Measurements from ENCODE around the gene CRYGD.
"Not testable (repeated sequence)": the region's sequence is repeated elsewhere in the genome, so short reads cannot be mapped to it uniquely, and the experiment has no call there.

Gene CRYGD

GRCh38 chr2:208124013-208124715, at the start of gene CRYGD:
TSS of gene CRYGD (minus strand) at chr2:208124524. CDS start at chr2:208124473, 51 bp downstream.
- not testable (repeated sequence) for DNase-seq (ENCODE audit: insufficient read length, low spot score); FAIRE-seq

GRCh38 chr2:208172125-208172524, 47.8 kb upstream of the CRYGD start:
- DNase-seq (ENCODE audit: insufficient read length, low spot score): no peak
- no peak for FAIRE-seq

DNA sequence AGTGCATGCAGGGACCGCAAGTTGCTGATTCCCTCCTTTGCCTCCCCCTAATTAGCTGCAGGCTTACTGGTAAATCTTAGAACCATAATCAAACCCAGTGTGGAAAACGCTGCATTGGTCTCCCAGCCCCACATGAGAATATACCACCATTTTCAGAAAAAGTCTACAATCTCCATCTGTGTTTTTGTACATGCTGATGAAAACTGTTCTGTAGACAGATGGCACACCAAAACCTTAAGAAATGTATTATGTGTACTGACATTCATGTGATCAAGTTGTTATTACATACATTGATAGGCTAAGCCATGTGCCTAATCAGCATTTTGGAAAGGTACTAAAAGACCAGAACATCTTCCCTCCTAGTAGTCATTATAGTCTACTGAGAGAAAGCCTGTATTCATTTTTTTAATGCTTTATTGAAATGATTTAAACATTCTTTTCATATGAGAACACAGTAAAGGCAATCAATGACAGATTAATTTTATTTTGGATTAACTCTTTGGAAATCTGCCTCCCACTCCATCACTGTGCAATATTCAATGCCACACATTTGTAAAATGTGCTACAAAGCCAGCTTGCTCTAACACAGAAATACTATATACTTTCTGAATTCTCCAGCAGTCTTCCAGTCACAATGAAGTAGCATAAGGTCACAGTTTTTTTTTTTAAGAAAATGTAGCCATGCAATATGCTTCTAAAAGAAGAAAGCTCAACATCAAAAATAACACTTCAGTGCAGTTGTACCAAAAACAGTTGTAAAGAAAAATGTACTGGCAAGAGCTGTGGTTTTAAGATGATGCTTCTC, 40.8 kb upstream of the CRYGD start:
- FAIRE-seq: no peak
- DNase-seq (ENCODE audit: insufficient read length, low spot score): no peak

- FAIRE-seq (no peak), DNase-seq (ENCODE audit: insufficient read length, low spot score) (no peak)
Measured at GRCh38 chr2:208163489-208163888, 39.2 kb upstream of the CRYGD start, which contains the start of gene CRYGA. TSS of gene CRYGA (minus strand) at chr2:208163589. CDS start at chr2:208163556, 33 bp downstream.

DNA sequence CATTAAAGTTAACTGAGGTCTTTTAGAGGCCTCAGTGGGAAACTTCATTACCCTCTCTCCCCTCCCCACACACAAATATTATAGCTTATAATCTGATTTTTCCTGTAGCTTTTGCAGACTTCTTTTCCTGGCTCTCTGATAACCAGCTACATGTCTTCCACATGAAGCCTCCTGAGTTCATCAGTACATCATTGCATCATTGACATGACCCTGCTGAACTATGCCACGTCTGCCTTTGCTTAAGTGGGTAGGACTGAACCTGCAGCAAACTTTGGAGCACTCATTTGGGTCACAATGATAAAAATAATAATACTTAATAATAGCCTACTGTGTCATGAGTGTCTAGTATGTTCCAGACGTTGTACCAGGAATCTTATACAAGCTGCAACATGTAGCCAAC, 32.1 kb upstream of the CRYGD start:
- DNase-seq (ENCODE audit: insufficient read length, low spot score) (no peak), FAIRE-seq (peak; percentile 40)

- FAIRE-seq (no peak), DNase-seq (ENCODE audit: insufficient read length, low spot score) (no peak)
Measured at GRCh38 chr2:208153156-208153555, 28.8 kb upstream of the CRYGD start.

DNA sequence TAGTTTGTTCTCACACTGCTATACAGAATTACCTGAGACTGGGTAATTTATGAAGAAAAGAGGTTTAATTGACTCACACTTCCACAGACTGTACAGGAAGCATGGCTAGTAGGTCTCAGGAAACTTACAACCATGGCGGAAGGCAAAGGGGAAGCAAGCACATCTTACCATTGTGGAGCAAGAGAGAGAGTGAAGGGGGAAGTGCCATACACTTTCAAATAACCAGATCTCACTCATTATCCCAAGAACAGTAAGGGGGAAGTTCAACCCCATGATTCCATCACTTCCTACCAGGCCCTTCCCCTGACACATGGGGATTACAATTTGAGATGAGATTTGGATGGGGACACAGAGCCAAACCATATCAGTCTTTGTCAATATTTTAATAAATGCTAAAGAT, 26.6 kb upstream of the CRYGD start:
- FAIRE-seq: no peak
- no peak for DNase-seq (ENCODE audit: insufficient read length, low spot score)

- FAIRE-seq (no peak), DNase-seq (ENCODE audit: insufficient read length, low spot score) (no peak)
Measured at GRCh38 chr2:208150094-208150493, 25.8 kb upstream of the CRYGD start.

GRCh38 chr2:208148803-208149202, 24.5 kb upstream of the CRYGD start:
- DNase-seq (ENCODE audit: insufficient read length, low spot score): no peak
- no peak for FAIRE-seq

GRCh38 chr2:208147759-208148158, 23.4 kb upstream of the CRYGD start:
- FAIRE-seq: no peak
- DNase-seq (ENCODE audit: insufficient read length, low spot score): no peak

GRCh38 chr2:208147008-208147407, 22.7 kb upstream of the CRYGD start:
- DNase-seq (ENCODE audit: insufficient read length, low spot score) (no peak), FAIRE-seq (no peak)

- DNase-seq (ENCODE audit: insufficient read length, low spot score) (no peak), FAIRE-seq (no peak)
Measured at GRCh38 chr2:208146006-208146405, 21.7 kb upstream of the CRYGD start, which contains the start of gene CRYGB. TSS of gene CRYGB (minus strand) at chr2:208146158. CDS start at chr2:208146120, 38 bp downstream.

GRCh38 chr2:208142925-208143799, 18.8 kb upstream of the CRYGD start:
- FAIRE-seq (no peak), DNase-seq (ENCODE audit: insufficient read length, low spot score) (no peak)

GRCh38 chr2:208142240-208142924, 18.1 kb upstream of the CRYGD start:
- no peak for DNase-seq (ENCODE audit: insufficient read length, low spot score)
- no peak for FAIRE-seq

GRCh38 chr2:208139447-208139846, 15.1 kb upstream of the CRYGD start:
- no peak for FAIRE-seq
- DNase-seq (ENCODE audit: insufficient read length, low spot score): no peak

GRCh38 chr2:208138334-208138733, 14.0 kb upstream of the CRYGD start:
- FAIRE-seq; DNase-seq (ENCODE audit: insufficient read length, low spot score): not testable (repeated sequence)

GRCh38 chr2:208136716-208137094, 12.4 kb upstream of the CRYGD start:
- FAIRE-seq: no peak
- DNase-seq (ENCODE audit: insufficient read length, low spot score): no peak

DNA sequence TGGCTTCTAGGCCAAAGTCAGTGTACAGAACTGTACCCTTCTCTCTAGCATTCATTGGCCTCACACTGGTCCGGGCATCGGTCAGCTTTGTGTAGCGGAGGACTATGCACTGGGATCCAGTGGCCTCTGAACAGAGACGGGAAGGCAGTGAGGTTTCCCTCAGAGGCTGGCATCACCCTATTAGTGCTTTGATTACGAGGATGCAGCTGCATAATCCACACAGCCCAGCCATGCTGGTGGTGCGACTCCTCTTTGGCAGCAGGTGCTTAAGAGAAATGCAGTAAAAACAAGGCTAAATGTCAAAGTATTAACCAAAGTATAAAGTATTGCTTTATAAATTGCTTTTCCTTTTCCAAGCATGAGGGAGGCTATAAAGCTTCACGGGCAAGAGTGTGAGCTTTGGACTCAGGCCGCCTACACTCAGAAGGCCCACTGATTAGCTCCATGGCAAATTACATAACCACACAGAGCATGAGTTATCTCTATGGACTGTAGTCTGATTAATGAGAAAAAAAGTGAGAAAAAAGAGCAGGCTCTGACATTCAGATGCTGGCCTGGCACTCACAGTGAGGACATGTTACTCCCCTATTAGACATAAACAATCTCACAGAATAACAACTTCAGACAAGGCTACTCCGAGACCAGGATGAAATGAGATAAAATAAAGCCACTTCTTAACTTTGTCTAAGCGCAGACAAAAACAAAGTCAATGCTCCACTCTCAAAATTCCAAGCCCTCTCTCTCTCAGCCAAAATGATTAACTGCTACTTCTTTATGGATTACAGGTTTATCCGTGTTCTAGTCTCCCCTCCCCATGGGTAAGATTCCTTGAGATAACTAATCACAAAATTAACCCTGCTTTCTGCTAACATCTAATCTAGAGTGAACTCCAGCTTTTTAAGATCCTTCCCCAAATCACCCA, 11.7 kb upstream of the CRYGD start:
- no peak for DNase-seq (ENCODE audit: insufficient read length, low spot score)
- FAIRE-seq: no peak

DNA sequence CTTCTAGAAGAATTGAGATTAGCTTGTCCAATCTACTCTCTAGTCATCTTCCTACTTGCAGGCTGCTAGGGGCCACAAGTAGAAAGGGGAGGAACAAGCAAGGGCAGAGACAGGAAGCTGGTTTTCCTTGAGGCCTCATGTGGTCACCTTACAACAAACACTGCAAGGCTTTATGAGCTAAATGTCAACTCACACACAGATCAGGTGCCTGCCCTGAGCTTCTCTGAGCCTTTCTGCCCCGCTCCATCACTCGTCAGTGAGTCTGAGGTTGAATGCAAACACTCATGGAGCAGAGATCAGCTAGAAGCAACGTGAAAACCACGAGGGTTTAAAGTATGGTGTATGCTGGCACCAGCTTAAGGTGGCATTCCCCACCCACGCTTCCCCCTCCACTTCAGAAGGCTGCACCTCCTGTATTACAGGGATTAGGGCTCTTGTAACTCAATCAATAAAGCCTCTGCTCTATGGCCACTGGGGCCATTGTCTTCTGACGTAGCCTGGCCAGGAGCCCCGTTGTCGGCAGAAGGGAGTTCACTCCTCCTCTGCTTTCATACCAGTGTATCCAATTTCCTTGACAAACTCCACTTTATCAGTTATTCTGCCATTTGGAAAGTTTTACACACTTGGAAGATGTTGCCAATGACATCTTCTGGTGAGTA, 10.7 kb upstream of the CRYGD start:
- DNase-seq (ENCODE audit: insufficient read length, low spot score): no peak
- FAIRE-seq: no peak
